ENCODE measurements around the gene CHCHD5.
"Not testable (repeated sequence)": the region's sequence is repeated elsewhere in the genome, so short reads cannot be mapped to it uniquely, and the experiment has no call there.

Gene CHCHD5

DNA sequence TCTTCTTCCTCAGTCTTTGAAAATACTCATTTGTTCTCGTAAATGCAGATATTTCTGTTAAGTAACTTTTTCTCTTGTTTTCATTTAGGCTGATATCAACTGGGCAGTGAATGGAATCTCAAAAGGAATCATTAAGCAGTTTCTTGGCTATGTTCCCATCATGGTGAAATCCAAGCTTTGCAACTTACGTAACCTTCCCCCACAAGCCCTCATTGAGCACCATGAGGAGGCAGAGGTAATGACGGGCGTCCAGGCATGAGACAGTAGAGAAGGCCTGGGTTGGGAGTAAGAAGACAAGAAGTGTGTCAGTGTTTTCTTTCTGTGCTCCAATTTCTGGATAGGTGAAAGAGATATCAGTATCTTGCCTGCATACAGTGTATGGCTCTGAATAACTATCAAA is 37.1 kb upstream of the CHCHD5 start:
- no peaks in the 10 kb centered on the region for H3K79me1 ChIP-seq (ENCODE audit: low read length)
- H4K8ac ChIP-seq (ENCODE audit: low read depth, low read length): no peak overlapping the region
- H4K91ac ChIP-seq (ENCODE audit: low read depth, low read length): no peak overlapping the region
- H3K9me3 ChIP-seq (ENCODE audit: insufficient read depth, low read depth, low read length): no peaks in the 10 kb centered on the region
- H3K36me3 ChIP-seq (ENCODE audit: control insufficient read depth in 1 of 2, insufficient read depth in 2 of 2, low read length in 2 of 2): peaks cover 6 to 14% of the 10 kb centered on the region in 2 experiments
- no peak overlapping the region for H2AK5ac ChIP-seq (ENCODE audit: low read length)
- H2BK120ac ChIP-seq (ENCODE audit: insufficient read depth, low read length, poor library complexity): no peak overlapping the region
- H3K79me2 ChIP-seq (ENCODE audit: control insufficient read depth, insufficient read depth, low read length, poor library complexity): no peaks in the 10 kb centered on the region
- no peak overlapping the region for H3K14ac ChIP-seq (ENCODE audit: low read length)
- H3K9ac ChIP-seq (ENCODE audit: low read length): no peak overlapping the region
- peak in 1 of 2 donors; percentile 1 for DNase-seq
- H3K27me3 ChIP-seq (ENCODE audit: insufficient read depth, low read length): no peaks in the 10 kb centered on the region
- H3K4me2 ChIP-seq (ENCODE audit: low read length): no peak overlapping the region
- peaks cover 2 to 4% of the 10 kb centered on the region in 2 experiments for H3K4me1 ChIP-seq (ENCODE audit: control insufficient read depth in 1 of 2, insufficient read depth in 2 of 2, low read length in 2 of 2)
- H3K4me3 ChIP-seq (ENCODE audit: low read depth, low read length): no peak overlapping the region
- no peak overlapping the region for H3K18ac ChIP-seq (ENCODE audit: low read length)
- H3K27ac ChIP-seq (ENCODE audit: low read depth, low read length): no peak overlapping the region
- no peak overlapping the region for H3K4ac ChIP-seq (ENCODE audit: low read depth, low read length)
- WGBS (ENCODE audit: extremely low coverage, insufficient coverage, insufficient read length): no CpG with 5 or more reads among the region's 4 CpGs
- no peak overlapping the region for H2AFZ ChIP-seq (ENCODE audit: insufficient read depth, low read length, poor library complexity)
- no peak overlapping the region for H2BK12ac ChIP-seq (ENCODE audit: low read length)
- H2BK5ac ChIP-seq (ENCODE audit: low read depth, low read length, poor library complexity): no peak overlapping the region
- no peak overlapping the region for H3K23ac ChIP-seq (ENCODE audit: low read length)
- H4K12ac ChIP-seq (ENCODE audit: low read depth, low read length): no peak overlapping the region

- no CpG with 5 or more reads among the region's 2 CpGs for WGBS (ENCODE audit: extremely low coverage, insufficient coverage, insufficient read length)
These were observed 35.4 kb upstream of the CHCHD5 start for GRCh38 chr2:112548980-112549379.

GRCh38 chr2:112566104-112566503 is 18.3 kb upstream of the CHCHD5 start:
- no peak overlapping the region for H2AK5ac ChIP-seq (ENCODE audit: low read length)
- no peak overlapping the region for H4K12ac ChIP-seq (ENCODE audit: low read depth, low read length)
- H2AFZ ChIP-seq (ENCODE audit: insufficient read depth, low read length, poor library complexity): no peak overlapping the region
- H3K27ac ChIP-seq (ENCODE audit: low read depth, low read length): no peak overlapping the region
- H4K8ac ChIP-seq (ENCODE audit: low read depth, low read length): no peak overlapping the region
- no peak overlapping the region for H3K14ac ChIP-seq (ENCODE audit: low read length)
- H3K79me1 ChIP-seq (ENCODE audit: low read length): no peaks in the 10 kb centered on the region
- no peak for DNase-seq
- H2BK5ac ChIP-seq (ENCODE audit: low read depth, low read length, poor library complexity): no peak overlapping the region
- WGBS (ENCODE audit: extremely low coverage, insufficient coverage, insufficient read length): no CpG with 5 or more reads among the region's 3 CpGs
- no peak overlapping the region for H4K91ac ChIP-seq (ENCODE audit: low read depth, low read length)
- H3K23ac ChIP-seq (ENCODE audit: low read length): no peak overlapping the region
- no peaks in the 10 kb centered on the region for H3K79me2 ChIP-seq (ENCODE audit: control insufficient read depth, insufficient read depth, low read length, poor library complexity)
- H3K9ac ChIP-seq (ENCODE audit: low read length): no peak overlapping the region
- H2BK120ac ChIP-seq (ENCODE audit: insufficient read depth, low read length, poor library complexity): no peak overlapping the region
- no peak overlapping the region for H3K18ac ChIP-seq (ENCODE audit: low read length)
- H2BK12ac ChIP-seq (ENCODE audit: low read length): no peak overlapping the region
- no peak overlapping the region for H3K4me2 ChIP-seq (ENCODE audit: low read length)
- no peaks in the 10 kb centered on the region for H3K27me3 ChIP-seq (ENCODE audit: insufficient read depth, low read length)
- no peak overlapping the region for H3K4me3 ChIP-seq (ENCODE audit: low read depth, low read length)
- no peak overlapping the region for H3K4ac ChIP-seq (ENCODE audit: low read depth, low read length)
- H3K36me3 ChIP-seq (ENCODE audit: control insufficient read depth in 1 of 2, insufficient read depth in 2 of 2, low read length in 2 of 2): peaks cover 0 to 21% of the 10 kb centered on the region in 2 experiments
- H3K4me1 ChIP-seq (ENCODE audit: control insufficient read depth in 1 of 2, insufficient read depth in 2 of 2, low read length in 2 of 2): no peaks in the 10 kb centered on the region
- no peaks in the 10 kb centered on the region for H3K9me3 ChIP-seq (ENCODE audit: insufficient read depth, low read depth, low read length)

More at GRCh38 chr2:112548980-112549379, 35.4 kb upstream of the CHCHD5 start:
- no peaks in the 10 kb centered on the region for H3K4me1 ChIP-seq (ENCODE audit: control insufficient read depth in 1 of 2, insufficient read depth in 2 of 2, low read length in 2 of 2)
- H3K14ac ChIP-seq (ENCODE audit: low read length): no peak overlapping the region
- H3K36me3 ChIP-seq (ENCODE audit: control insufficient read depth in 1 of 2, insufficient read depth in 2 of 2, low read length in 2 of 2): peaks cover 8 to 22% of the 10 kb centered on the region in 2 experiments
- H3K18ac ChIP-seq (ENCODE audit: low read length): no peak overlapping the region
- H4K8ac ChIP-seq (ENCODE audit: low read depth, low read length): no peak overlapping the region
- no peak overlapping the region for H3K4me2 ChIP-seq (ENCODE audit: low read length)
- no peaks in the 10 kb centered on the region for H3K79me1 ChIP-seq (ENCODE audit: low read length)
- no peak overlapping the region for H3K23ac ChIP-seq (ENCODE audit: low read length)
- H4K12ac ChIP-seq (ENCODE audit: low read depth, low read length): no peak overlapping the region
- H2AFZ ChIP-seq (ENCODE audit: insufficient read depth, low read length, poor library complexity): no peak overlapping the region
- H3K9me3 ChIP-seq (ENCODE audit: insufficient read depth, low read depth, low read length): no peaks in the 10 kb centered on the region
- no peak overlapping the region for H2AK5ac ChIP-seq (ENCODE audit: low read length)
- no peak overlapping the region for H3K4me3 ChIP-seq (ENCODE audit: low read depth, low read length)
- no peak overlapping the region for H3K4ac ChIP-seq (ENCODE audit: low read depth, low read length)
- no peaks in the 10 kb centered on the region for H3K27me3 ChIP-seq (ENCODE audit: insufficient read depth, low read length)
- H4K91ac ChIP-seq (ENCODE audit: low read depth, low read length): no peak overlapping the region
- H2BK5ac ChIP-seq (ENCODE audit: low read depth, low read length, poor library complexity): no peak overlapping the region
- DNase-seq: no peak
- H3K79me2 ChIP-seq (ENCODE audit: control insufficient read depth, insufficient read depth, low read length, poor library complexity): no peaks in the 10 kb centered on the region
- H3K9ac ChIP-seq (ENCODE audit: low read length): no peak overlapping the region
- no peak overlapping the region for H2BK12ac ChIP-seq (ENCODE audit: low read length)
- H2BK120ac ChIP-seq (ENCODE audit: insufficient read depth, low read length, poor library complexity): no peak overlapping the region
- H3K27ac ChIP-seq (ENCODE audit: low read depth, low read length): no peak overlapping the region

DNA sequence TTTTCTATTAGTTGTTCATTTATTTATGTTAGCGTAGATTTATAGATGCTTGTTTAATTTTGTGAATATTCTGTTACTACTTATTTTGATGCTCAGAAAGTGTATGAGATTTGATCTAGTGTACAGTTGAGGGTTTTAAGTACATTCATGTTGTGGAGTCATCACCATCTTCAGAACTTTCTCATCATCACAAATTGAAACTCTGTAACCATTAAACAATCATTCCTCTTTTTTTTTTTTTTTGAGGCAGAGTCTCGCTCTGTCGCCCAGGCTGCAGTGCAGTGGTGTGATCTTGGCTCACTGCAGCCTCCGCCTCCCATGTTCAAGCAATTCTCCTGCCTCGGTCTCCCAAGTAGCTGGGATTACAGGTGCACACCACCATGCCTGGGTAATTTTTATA is 17.9 kb upstream of the CHCHD5 start:
- H4K12ac ChIP-seq (ENCODE audit: low read depth, low read length); H3K4me2 ChIP-seq (ENCODE audit: low read length); H3K9me3 ChIP-seq (ENCODE audit: insufficient read depth, low read depth, low read length); H3K27ac ChIP-seq (ENCODE audit: low read depth, low read length); H2BK5ac ChIP-seq (ENCODE audit: low read depth, low read length, poor library complexity); H3K4ac ChIP-seq (ENCODE audit: low read depth, low read length); H3K23ac ChIP-seq (ENCODE audit: low read length); H3K79me1 ChIP-seq (ENCODE audit: low read length); H4K8ac ChIP-seq (ENCODE audit: low read depth, low read length); DNase-seq; H3K27me3 ChIP-seq (ENCODE audit: insufficient read depth, low read length); H2AK5ac ChIP-seq (ENCODE audit: low read length); H2BK12ac ChIP-seq (ENCODE audit: low read length); H3K14ac ChIP-seq (ENCODE audit: low read length); H3K4me3 ChIP-seq (ENCODE audit: low read depth, low read length); H3K79me2 ChIP-seq (ENCODE audit: control insufficient read depth, insufficient read depth, low read length, poor library complexity); H3K9ac ChIP-seq (ENCODE audit: low read length); H4K91ac ChIP-seq (ENCODE audit: low read depth, low read length); H3K4me1 ChIP-seq (ENCODE audit: control insufficient read depth in 1 of 2, insufficient read depth in 2 of 2, low read length in 2 of 2); H2AFZ ChIP-seq (ENCODE audit: insufficient read depth, low read length, poor library complexity); H2BK120ac ChIP-seq (ENCODE audit: insufficient read depth, low read length, poor library complexity); H3K18ac ChIP-seq (ENCODE audit: low read length): not testable (repeated sequence)
- peaks cover 0 to 23% of the 10 kb centered on the region in 2 experiments for H3K36me3 ChIP-seq (ENCODE audit: control insufficient read depth in 1 of 2, insufficient read depth in 2 of 2, low read length in 2 of 2)
- WGBS (ENCODE audit: extremely low coverage, insufficient coverage, insufficient read length): no CpG with 5 or more reads among the region's 5 CpGs
